K562 (cell line): ENCODE results near the gene DPEP1. TPM values are rescaled to one million over a fixed set of nuclear protein-coding genes. Genes with fewer than 3 reads are reported as not detected.

ENCODE experiments used
- CBFA2T3 ChIP-seq: fragments of 450-650 bp; IDR thresholded peaks from 2 replicates; pipeline ENCODE4 v1.6.1; 2017
- CBX3 ChIP-seq, 2 experiments: IDR thresholded peaks; 1 replicate in 1 of 2; 2 replicates in 1 of 2; pipeline ENCODE4 v1.6.1; 2012; ENCODE audit warnings: inconsistent platforms in 2 of 2, low read length in 2 of 2, borderline replicate concordance in 1 of 2, control low read depth in 1 of 2
- ETS2 ChIP-seq: IDR thresholded peaks from 2 replicates; pipeline ENCODE4 v1.6.1; 2016; ENCODE audit warnings: borderline replicate concordance, missing genetic modification characterization, mild to moderate bottlenecking, moderate library complexity, missing compliant biosample characterization; ENCODE audit not compliant: poor library complexity, severe bottlenecking
- ETV5 ChIP-seq: sonication (generic); formaldehyde crosslinking; IDR thresholded peaks from 2 replicates; pipeline ENCODE4 v1.4.0; 2020; ENCODE audit warnings: low read depth, mild to moderate bottlenecking, missing genetic modification reagents
- FOXA3 ChIP-seq, 2 experiments: fragments of 450-650 bp in 1 of 2; sonication (generic) in 1 of 2; formaldehyde crosslinking; IDR thresholded peaks in 1 of 2; conservative IDR thresholded peaks in 1 of 2; 2 replicates each; pipeline versions ENCODE4 v1.4.0 to v1.8.0; 2020 to 2022; ENCODE audit warnings: mild to moderate bottlenecking in 2 of 2, missing genetic modification reagents in 1 of 2
- ILF3 ChIP-seq: fragments of 450-650 bp; IDR thresholded peaks from 2 replicates; pipeline ENCODE4 v1.6.1; 2018; ENCODE audit warnings: antibody characterized with exemption, mild to moderate bottlenecking, moderate library complexity, borderline replicate concordance
- KDM1A ChIP-seq, 2 experiments: fragments of 450-650 bp; IDR thresholded peaks; 2 replicates each; pipeline ENCODE4 v1.6.1; 2016; ENCODE audit warnings: mild to moderate bottlenecking in 2 of 2
- LEF1 ChIP-seq: fragments of 450-650 bp; IDR thresholded peaks from 2 replicates; pipeline ENCODE4 v1.6.1; 2016; ENCODE audit warnings: mild to moderate bottlenecking
- MAFK ChIP-seq: IDR thresholded peaks from 2 replicates; pipeline ENCODE4 v1.6.1; 2011; ENCODE audit warnings: low read length, improper control_type of control experiment
- MCM7 ChIP-seq, 2 experiments: fragments of 450-650 bp; IDR thresholded peaks; 2 replicates each; pipeline ENCODE4 v1.6.1; 2016 to 2018
- MIER1 ChIP-seq: fragments of 450-650 bp; IDR thresholded peaks from 2 replicates; pipeline ENCODE4 v1.6.1; 2016; ENCODE audit warnings: antibody characterized with exemption, mild to moderate bottlenecking, low read depth
- NFXL1 ChIP-seq: fragments of 450-650 bp; formaldehyde crosslinking; IDR thresholded peaks from 2 replicates; pipeline ENCODE4 v1.4.0; 2021; ENCODE audit warnings: mild to moderate bottlenecking
- OTX1 ChIP-seq: fragments of 450-650 bp; formaldehyde crosslinking; IDR thresholded peaks from 2 replicates; pipeline ENCODE4 v1.4.0; 2022; ENCODE audit warnings: mild to moderate bottlenecking
- PRPF4 ChIP-seq: fragments of 200-400 bp; formaldehyde crosslinking; IDR thresholded peaks from one replicate; pipeline ENCODE4 v1.6.1; 2017; ENCODE audit warnings: low read length, low read depth, mild to moderate bottlenecking; ENCODE audit not compliant: insufficient read depth, poor library complexity, severe bottlenecking
- RBFOX2 ChIP-seq: fragments of 200-400 bp; formaldehyde crosslinking; IDR thresholded peaks from 2 replicates; pipeline ENCODE4 v1.6.1; 2017; ENCODE audit warnings: low read depth, mild to moderate bottlenecking, low read length, moderate library complexity
- SAFB2 ChIP-seq: fragments of 200-400 bp; formaldehyde crosslinking; IDR thresholded peaks from 2 replicates; pipeline ENCODE4 v1.6.1; 2018; ENCODE audit warnings: borderline replicate concordance, low read length, low read depth, moderate library complexity; ENCODE audit not compliant: severe bottlenecking
- SIRT6 ChIP-seq: IDR thresholded peaks from one replicate; pipeline ENCODE4 v1.6.1; 2012; ENCODE audit warnings: low read depth, mild to moderate bottlenecking, control low read depth, inconsistent platforms, low read length, moderate library complexity
- TBP ChIP-seq: optimal IDR thresholded peaks from 2 replicates; pipeline ENCODE3; 2011; ENCODE audit warnings: low read depth, low read length, improper control_type of control experiment
- TOE1 ChIP-seq, 2 experiments: fragments of 450-650 bp in 1 of 2; sonication (generic) in 1 of 2; formaldehyde crosslinking in 1 of 2; IDR thresholded peaks; 2 replicates each; pipeline versions ENCODE4 v1.7.1 to v1.8.0; 2016 to 2022; ENCODE audit warnings: borderline replicate concordance in 2 of 2, mild to moderate bottlenecking in 2 of 2, antibody characterized with exemption in 1 of 2, inconsistent platforms in 1 of 2, low read depth in 1 of 2, missing genetic modification reagents in 1 of 2, moderate library complexity in 1 of 2
- ZC3H8 ChIP-seq: fragments of 450-650 bp; IDR thresholded peaks from 2 replicates; pipeline ENCODE4 v1.6.1; 2017
- ZNF76 ChIP-seq: fragments of 250-450 bp; sonication (Bioruptor Pico); IDR thresholded peaks from 2 replicates; pipeline ENCODE4 v1.4.0; 2020; ENCODE audit warnings: mild to moderate bottlenecking, moderate library complexity, borderline replicate concordance
- polyA plus RNA-seq, 8 experiments: library from polyadenylated mRNA; depleted of rRNA in 4 of 8; stranded (reverse) in 5 of 8; unstranded in 3 of 8; fragments of >200 nt; fragmentation: Nextera tagmentation in 2 of 8; fragmentation: Illumina TruSeq in 1 of 8; extraction: Ambion mirVana in 2 of 8; extraction: Trizol in 1 of 8; gene quantifications; 2 replicates each; pipeline versions ENCODE4 v1.2.1 to v1.2.3, GENCODE V29; 2011 to 2014; ENCODE audit warnings: inconsistent platforms in 1 of 8, missing spikeins in 1 of 8
- total RNA-seq, 7 experiments: library from RNA; depleted of rRNA in 6 of 7; stranded (reverse); fragments of >200 nt in 6 of 7; fragmentation: Illumina TruSeq in 2 of 7; extraction: Trizol in 2 of 7; gene quantifications; 2 replicates each; pipeline versions ENCODE4 v1.2.1 to v1.2.3, GENCODE V29; 2011 to 2021; ENCODE audit warnings: low replicate concordance in 1 of 7
- TF ChIP-seq, protein P1 (sequence below): fragments of 450-650 bp; formaldehyde crosslinking; IDR thresholded peaks from 2 replicates; pipeline ENCODE4 v1.4.0; 2022; ENCODE audit warnings: missing genetic modification characterization
- TF ChIP-seq, protein P2 (sequence below): fragments of 250-450 bp; sonication (Bioruptor Pico); IDR thresholded peaks from 2 replicates; pipeline ENCODE4 v1.4.0; 2020
- TF ChIP-seq, protein P3 (sequence below): sonication (generic); formaldehyde crosslinking; IDR thresholded peaks from 2 replicates; pipeline ENCODE4 v1.8.0; 2022; ENCODE audit warnings: mild to moderate bottlenecking, missing genetic modification reagents, borderline replicate concordance

The DPEP1 gene
- total and polyA plus RNA-seq, 9 of the 15 experiments (the other 6 are each of a cell fraction or from before 2014, with no cell fraction given) = 0.14 to 0.31 (median 0.20) TPM; not detected in 6

DNA sequence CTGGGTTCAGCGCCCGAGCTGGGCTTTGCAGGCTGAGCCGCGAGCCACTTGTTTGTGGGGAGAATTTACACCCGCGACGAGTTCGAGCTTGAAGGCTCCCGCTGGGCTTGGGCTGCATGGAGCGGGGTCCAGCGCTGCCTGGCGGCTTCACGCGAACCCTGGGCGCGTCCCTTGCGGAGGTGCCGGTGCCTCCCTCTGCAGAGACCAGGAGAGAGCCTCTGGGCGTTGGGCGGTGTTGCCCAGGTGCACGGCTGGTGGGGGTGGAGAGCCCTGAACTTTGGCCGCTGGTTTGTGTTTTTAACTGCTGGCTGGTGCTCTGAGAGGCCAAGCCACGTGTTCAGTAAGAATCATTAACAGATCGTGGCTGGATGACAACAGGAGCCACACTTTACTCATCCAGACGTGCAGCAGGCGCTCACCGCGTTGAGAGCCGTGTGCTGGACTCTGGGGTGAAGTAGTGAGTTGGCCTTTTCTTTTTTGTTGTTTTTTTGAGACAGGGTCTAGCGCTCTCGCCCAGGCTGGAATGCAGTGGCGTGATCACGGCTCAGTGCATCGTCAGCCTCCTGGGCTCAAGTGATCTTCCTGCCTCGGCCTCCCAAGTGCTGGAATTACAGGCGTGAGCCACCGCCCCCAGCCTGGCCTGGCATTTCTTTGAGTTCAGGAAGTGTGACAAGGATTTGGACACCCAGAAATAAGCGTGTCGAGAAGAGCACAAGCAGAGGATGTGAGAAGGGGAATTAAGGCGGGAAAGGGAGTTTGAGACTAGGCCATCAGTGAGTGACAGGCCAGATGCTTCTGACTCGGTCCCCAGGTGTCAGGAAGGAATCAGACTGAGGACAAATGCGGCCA, 73.9 kb downstream of the DPEP1 start (continued):
- TF ChIP-seq MIER1 = no peak
- no peak for TF ChIP-seq LEF1
- no peak for TF ChIP-seq ETV5 (CRISPR knock-in tag)
- TF ChIP-seq SAFB2 = no peak
- TF ChIP-seq NFXL1 (CRISPR knock-in tag) = no peak
- 0 out of 2 replicates have a peak, but pooled peaks have one; percentile 35 for TF ChIP-seq ZNF76
- TF ChIP-seq MCM7 (IDR thresholded peaks at IDR 0.05) = no peak
- TF ChIP-seq ILF3 = no peak
- no peak for TF ChIP-seq TOE1 (IDR thresholded peaks at IDR 0.05; ENCODE audit: borderline replicate concordance)
- no peak for TF ChIP-seq TOE1 (CRISPR knock-in tag; IDR thresholded peaks at IDR 0.05; ENCODE audit: borderline replicate concordance, low read depth)
- TF ChIP-seq, protein P1, sequence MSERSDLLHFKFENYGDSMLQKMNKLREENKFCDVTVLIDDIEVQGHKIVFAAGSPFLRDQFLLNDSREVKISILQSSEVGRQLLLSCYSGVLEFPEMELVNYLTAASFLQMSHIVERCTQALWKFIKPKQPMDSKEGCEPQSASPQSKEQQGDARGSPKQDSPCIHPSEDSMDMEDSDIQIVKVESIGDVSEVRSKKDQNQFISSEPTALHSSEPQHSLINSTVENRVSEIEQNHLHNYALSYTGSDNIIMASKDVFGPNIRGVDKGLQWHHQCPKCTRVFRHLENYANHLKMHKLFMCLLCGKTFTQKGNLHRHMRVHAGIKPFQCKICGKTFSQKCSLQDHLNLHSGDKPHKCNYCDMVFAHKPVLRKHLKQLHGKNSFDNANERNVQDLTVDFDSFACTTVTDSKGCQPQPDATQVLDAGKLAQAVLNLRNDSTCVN (CRISPR knock-in tag) = no peak
- TF ChIP-seq, protein P2, sequence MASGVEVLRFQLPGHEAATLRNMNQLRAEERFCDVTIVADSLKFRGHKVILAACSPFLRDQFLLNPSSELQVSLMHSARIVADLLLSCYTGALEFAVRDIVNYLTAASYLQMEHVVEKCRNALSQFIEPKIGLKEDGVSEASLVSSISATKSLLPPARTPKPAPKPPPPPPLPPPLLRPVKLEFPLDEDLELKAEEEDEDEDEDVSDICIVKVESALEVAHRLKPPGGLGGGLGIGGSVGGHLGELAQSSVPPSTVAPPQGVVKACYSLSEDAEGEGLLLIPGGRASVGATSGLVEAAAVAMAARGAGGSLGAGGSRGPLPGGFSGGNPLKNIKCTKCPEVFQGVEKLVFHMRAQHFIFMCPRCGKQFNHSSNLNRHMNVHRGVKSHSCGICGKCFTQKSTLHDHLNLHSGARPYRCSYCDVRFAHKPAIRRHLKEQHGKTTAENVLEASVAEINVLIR (CRISPR knock-in tag) = no peak
- TF ChIP-seq, protein P3, sequence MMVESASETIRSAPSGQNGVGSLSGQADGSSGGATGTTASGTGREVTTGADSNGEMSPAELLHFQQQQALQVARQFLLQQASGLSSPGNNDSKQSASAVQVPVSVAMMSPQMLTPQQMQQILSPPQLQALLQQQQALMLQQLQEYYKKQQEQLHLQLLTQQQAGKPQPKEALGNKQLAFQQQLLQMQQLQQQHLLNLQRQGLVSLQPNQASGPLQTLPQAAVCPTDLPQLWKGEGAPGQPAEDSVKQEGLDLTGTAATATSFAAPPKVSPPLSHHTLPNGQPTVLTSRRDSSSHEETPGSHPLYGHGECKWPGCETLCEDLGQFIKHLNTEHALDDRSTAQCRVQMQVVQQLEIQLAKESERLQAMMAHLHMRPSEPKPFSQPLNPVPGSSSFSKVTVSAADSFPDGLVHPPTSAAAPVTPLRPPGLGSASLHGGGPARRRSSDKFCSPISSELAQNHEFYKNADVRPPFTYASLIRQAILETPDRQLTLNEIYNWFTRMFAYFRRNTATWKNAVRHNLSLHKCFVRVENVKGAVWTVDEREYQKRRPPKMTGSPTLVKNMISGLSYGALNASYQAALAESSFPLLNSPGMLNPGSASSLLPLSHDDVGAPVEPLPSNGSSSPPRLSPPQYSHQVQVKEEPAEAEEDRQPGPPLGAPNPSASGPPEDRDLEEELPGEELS (CRISPR knock-in tag) = no peak
- no peak for TF ChIP-seq ZC3H8
- no peak for TF ChIP-seq PRPF4
- peak in 1 of 2 experiments; percentile 16; a peak in 1 of 4 replicates for TF ChIP-seq FOXA3 (CRISPR knock-in tag; conservative IDR thresholded peaks at IDR 0.05 in 1 of 2, IDR thresholded peaks at IDR 0.05 in 1 of 2)
- no peak for TF ChIP-seq ETS2 (tag)
- no peak for TF ChIP-seq KDM1A (IDR thresholded peaks at IDR 0.05)
- no peak for TF ChIP-seq TBP
- no peak for TF ChIP-seq MAFK
- no peak for TF ChIP-seq CBX3 (IDR thresholded peaks at IDR 0.05; ENCODE audit: borderline replicate concordance in 1 of 2, low read length in 2 of 2)
- TF ChIP-seq SIRT6 = no peak
- no peak for TF ChIP-seq OTX1 (CRISPR knock-in tag)
- no peak for TF ChIP-seq CBFA2T3
- peak; percentile 32; the same call in 1 of the 2 replicates for TF ChIP-seq RBFOX2
